Measurements from ENCODE around the gene VEPH1. TPM values are rescaled to one million over a fixed set of nuclear protein-coding genes. Genes with fewer than 3 reads are reported as not detected.

The VEPH1 gene
- total and polyA plus RNA-seq, 2 donors (not counting 1 experiment from before 2014, with no cell fraction given) = not detected

DNA sequence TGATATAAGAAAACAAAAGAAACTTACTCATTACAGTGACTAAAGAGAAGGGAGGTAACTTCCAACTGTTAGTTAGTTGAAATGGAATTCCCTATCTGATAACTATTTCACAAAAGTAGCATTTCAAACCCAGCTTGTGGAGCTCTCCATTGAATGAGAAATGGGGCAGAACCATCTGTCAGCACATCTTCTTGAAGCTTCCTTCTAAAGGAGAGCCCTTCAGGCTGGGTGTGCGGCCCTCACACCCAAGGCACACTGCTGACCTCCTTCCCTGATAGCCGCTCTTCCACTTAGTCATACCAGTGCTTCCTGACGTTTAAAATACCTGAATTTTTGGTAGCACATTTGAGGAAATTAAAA is 28.1 kb upstream of the VEPH1 start:
- no peaks in the 10 kb centered on the region for H3K9me3 Mint-ChIP-seq (ENCODE audit: insufficient read depth)
- Histone ChIP-seq H3K27ac (ENCODE audit: low read length in 2 of 2) (no peak overlapping the region), H3K79me2 (ENCODE audit: control insufficient read depth, insufficient read depth, low read length) (no peaks in the 10 kb centered on the region), H2AFZ (ENCODE audit: insufficient read depth, low read depth, low read length, poor library complexity, severe bottlenecking) (no peak overlapping the region), H3K4me1 (ENCODE audit: control insufficient read depth in 2 of 2, insufficient read depth in 2 of 2, low read length in 2 of 2) (no peaks in the 10 kb centered on the region), H3K4me3 (ENCODE audit: control extremely low read depth in 1 of 5, extremely low read depth in 1 of 5, insufficient read depth in 1 of 5, low read depth in 2 of 5, low read length in 4 of 5) (no peak overlapping the region), H3K27me3 (replicated peaks in 1 of 4; ENCODE audit: control extremely low read depth in 1 of 4, control insufficient read depth in 3 of 4, insufficient read depth in 4 of 4, low read length in 3 of 4) (no peaks in the 10 kb centered on the region), H3K4me2 (replicated peaks; ENCODE audit: low read depth, low read length, poor library complexity, severe bottlenecking) (no peak overlapping the region), H3K36me3 (replicated peaks in 1 of 2; ENCODE audit: control extremely low read depth in 1 of 2, control insufficient read depth in 1 of 2, extremely low read depth in 1 of 2, insufficient read depth in 2 of 2, low read length in 1 of 2) (no peaks in the 10 kb centered on the region), H3K9me3 (ENCODE audit: control extremely low read depth in 1 of 3, control insufficient read depth in 2 of 3, insufficient read depth in 1 of 3, low read length in 2 of 3) (no peaks in the 10 kb centered on the region), H3K9ac (ENCODE audit: low read length) (no peak overlapping the region), H4K20me1 (ENCODE audit: control insufficient read depth, insufficient read depth, low read length, poor library complexity, severe bottlenecking) (no peaks in the 10 kb centered on the region)
- ChIA-PET CTCF (interaction anchor here (0.6 to 2.2 kb wide), 4 partner anchors 9 to 76 kb away, joined by 3 to 7 read pairs (median 4); no protein-coding TSS in a partner anchor), POLR2A (no interaction called here)
- intact Hi-C loops (cut with micrococcal nuclease) = no loop called here
- TF ChIP-seq CTCF (IDR thresholded peaks at IDR 0.05) (no peak), EZH2 (IDR thresholded peaks at IDR 0.05; ENCODE audit: borderline replicate concordance, insufficient read depth, low read depth, low read length, poor library complexity, severe bottlenecking) (no peak)
- DNase-seq (no peak), ATAC-seq (ENCODE audit: low read depth) (no peak)
- 100% methylated on average over 1 of the region's 3 CpGs for WGBS (ENCODE audit: insufficient coverage)
- H3K27ac Mint-ChIP-seq = no peak overlapping the region
- H3K4me3 Mint-ChIP-seq = no peak overlapping the region
- no peaks in the 10 kb centered on the region for H3K27me3 Mint-ChIP-seq
- H3K4me1 Mint-ChIP-seq = no peaks in the 10 kb centered on the region

- Histone ChIP-seq H3K4me1 (ENCODE audit: control insufficient read depth in 2 of 2, insufficient read depth in 2 of 2, low read length in 2 of 2) (no peaks in the 10 kb centered on the region), H3K36me3 (replicated peaks in 1 of 2; ENCODE audit: control extremely low read depth in 1 of 2, control insufficient read depth in 1 of 2, extremely low read depth in 1 of 2, insufficient read depth in 2 of 2, low read length in 1 of 2) (no peaks in the 10 kb centered on the region), H3K27me3 (replicated peaks in 1 of 4; ENCODE audit: control extremely low read depth in 1 of 4, control insufficient read depth in 3 of 4, insufficient read depth in 4 of 4, low read length in 3 of 4) (no peaks in the 10 kb centered on the region), H4K20me1 (ENCODE audit: control insufficient read depth, insufficient read depth, low read length, poor library complexity, severe bottlenecking) (no peaks in the 10 kb centered on the region), H3K79me2 (ENCODE audit: control insufficient read depth, insufficient read depth, low read length) (no peaks in the 10 kb centered on the region), H3K4me2 (replicated peaks; ENCODE audit: low read depth, low read length, poor library complexity, severe bottlenecking) (no peak overlapping the region), H2AFZ (ENCODE audit: insufficient read depth, low read depth, low read length, poor library complexity, severe bottlenecking) (no peak overlapping the region), H3K9ac (ENCODE audit: low read length) (no peak overlapping the region), H3K4me3 (ENCODE audit: control extremely low read depth in 1 of 5, extremely low read depth in 1 of 5, insufficient read depth in 1 of 5, low read depth in 2 of 5, low read length in 4 of 5) (no peak overlapping the region), H3K9me3 (ENCODE audit: control extremely low read depth in 1 of 3, control insufficient read depth in 2 of 3, insufficient read depth in 1 of 3, low read length in 2 of 3) (no peaks in the 10 kb centered on the region), H3K27ac (ENCODE audit: low read length in 2 of 2) (no peak overlapping the region)
- TF ChIP-seq CTCF (IDR thresholded peaks at IDR 0.05) (no peak), EZH2 (IDR thresholded peaks at IDR 0.05; ENCODE audit: borderline replicate concordance, insufficient read depth, low read depth, low read length, poor library complexity, severe bottlenecking) (no peak)
- Mint-ChIP-seq H3K27ac (no peak overlapping the region), H3K27me3 (no peaks in the 10 kb centered on the region), H3K4me3 (no peak overlapping the region), H3K9me3 (ENCODE audit: insufficient read depth) (no peaks in the 10 kb centered on the region), H3K4me1 (no peaks in the 10 kb centered on the region)
- ATAC-seq (ENCODE audit: low read depth) (no peak), DNase-seq (no peak)
- 80% methylated on average over 1 of the region's 5 CpGs for WGBS (ENCODE audit: insufficient coverage)
- ChIA-PET POLR2A (no interaction called here), CTCF (interaction anchor here (0.6 to 2.2 kb wide), 4 partner anchors 8 to 76 kb away, joined by 3 to 7 read pairs (median 4); no protein-coding TSS in a partner anchor)
- intact Hi-C loops (cut with micrococcal nuclease) = no loop called here
These were observed 27.6 kb upstream of the VEPH1 start for GRCh38 chr3:157530637-157531300.

Measured in B cell (primary cell).